GM23248 (cell line): ENCODE measurements around the gene ZFAND5.

Experiments
- EZH2 ChIP-seq: fragments of 200-600 bp; sonication (generic); IDR thresholded peaks from 2 replicates; pipeline ENCODE4 v1.6.1; 2018; ENCODE audit warnings: antibody characterized with exemption, mild to moderate bottlenecking; ENCODE audit not compliant: insufficient read depth, poor library complexity, severe bottlenecking
- EZH2phosphoT487 ChIP-seq: fragments of 200-600 bp; sonication (generic); IDR thresholded peaks from 2 replicates; pipeline ENCODE4 v1.6.1; 2018; ENCODE audit warnings: antibody characterized with exemption, moderate library complexity, mild to moderate bottlenecking, low read depth; ENCODE audit not compliant: insufficient read depth

- no peak for TF ChIP-seq EZH2phosphoT487
- TF ChIP-seq EZH2: no peak
Observed at GRCh38 chr9:72407114-72407513, 42.1 kb upstream of the ZFAND5 start.
